Measurements from ENCODE around the gene PEX5L.

Gene PEX5L

DNA sequence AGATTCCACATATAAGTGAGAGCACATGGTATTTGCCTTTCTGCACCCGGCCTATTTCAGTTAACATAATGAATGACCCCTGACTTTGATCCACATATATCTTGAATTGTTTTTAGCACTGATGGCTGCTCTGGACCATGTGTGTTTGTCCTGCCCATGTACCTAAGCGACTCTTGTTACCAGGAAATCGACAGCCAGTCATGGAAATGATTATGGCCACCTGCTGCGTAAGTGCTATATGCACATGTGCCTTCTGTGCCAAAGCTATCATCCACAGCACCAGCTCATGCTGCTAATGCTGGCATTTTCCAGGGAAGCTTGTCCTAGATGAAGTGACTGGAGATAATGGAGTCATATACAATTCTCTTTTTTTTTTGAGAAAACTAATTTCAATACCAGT, 103.7 kb downstream of the PEX5L start:
- peak; percentile 11 for FAIRE-seq
- TF ChIP-seq, protein P1, sequence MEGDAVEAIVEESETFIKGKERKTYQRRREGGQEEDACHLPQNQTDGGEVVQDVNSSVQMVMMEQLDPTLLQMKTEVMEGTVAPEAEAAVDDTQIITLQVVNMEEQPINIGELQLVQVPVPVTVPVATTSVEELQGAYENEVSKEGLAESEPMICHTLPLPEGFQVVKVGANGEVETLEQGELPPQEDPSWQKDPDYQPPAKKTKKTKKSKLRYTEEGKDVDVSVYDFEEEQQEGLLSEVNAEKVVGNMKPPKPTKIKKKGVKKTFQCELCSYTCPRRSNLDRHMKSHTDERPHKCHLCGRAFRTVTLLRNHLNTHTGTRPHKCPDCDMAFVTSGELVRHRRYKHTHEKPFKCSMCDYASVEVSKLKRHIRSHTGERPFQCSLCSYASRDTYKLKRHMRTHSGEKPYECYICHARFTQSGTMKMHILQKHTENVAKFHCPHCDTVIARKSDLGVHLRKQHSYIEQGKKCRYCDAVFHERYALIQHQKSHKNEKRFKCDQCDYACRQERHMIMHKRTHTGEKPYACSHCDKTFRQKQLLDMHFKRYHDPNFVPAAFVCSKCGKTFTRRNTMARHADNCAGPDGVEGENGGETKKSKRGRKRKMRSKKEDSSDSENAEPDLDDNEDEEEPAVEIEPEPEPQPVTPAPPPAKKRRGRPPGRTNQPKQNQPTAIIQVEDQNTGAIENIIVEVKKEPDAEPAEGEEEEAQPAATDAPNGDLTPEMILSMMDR (IDR thresholded peaks at IDR 0.05; ENCODE audit: insufficient read depth, missing control alignments): no peak
- DNase-seq (ENCODE audit: insufficient read length, low spot score): no peak

- TF ChIP-seq, protein P1 (IDR thresholded peaks at IDR 0.05; ENCODE audit: insufficient read depth, missing control alignments): no peak
- FAIRE-seq (no peak), DNase-seq (ENCODE audit: insufficient read length, low spot score) (no peak)
Measured at GRCh38 chr3:179932674-179933073, 104.1 kb downstream of the PEX5L start.

DNA sequence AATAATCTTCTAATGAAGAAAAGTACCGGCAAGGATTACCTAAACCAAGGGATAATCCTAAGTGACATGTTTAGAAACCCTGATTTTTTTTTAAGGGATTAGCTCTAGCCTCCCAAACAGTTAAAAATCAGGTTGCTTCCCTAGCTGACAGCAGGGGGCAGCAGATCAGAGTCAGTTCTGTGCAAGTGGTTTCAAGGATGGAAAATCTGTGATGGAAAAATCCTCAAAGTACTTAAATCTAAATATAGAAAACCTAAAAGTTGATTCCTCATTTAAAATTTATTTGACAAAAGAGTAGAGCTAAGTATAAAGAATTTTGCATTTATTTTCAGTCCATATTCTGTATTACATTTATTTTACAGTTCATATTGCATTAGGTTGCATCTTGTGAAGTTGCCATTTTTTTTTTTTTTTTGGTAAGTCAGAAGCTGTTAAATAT, 107.6 kb downstream of the PEX5L start:
- peak; percentile 96 for FAIRE-seq
- peak; percentile 43 for DNase-seq (ENCODE audit: insufficient read length, low spot score)
- TF ChIP-seq, protein P1 (IDR thresholded peaks at IDR 0.05; ENCODE audit: insufficient read depth, missing control alignments): peak; percentile 95

GRCh38 chr3:179927191-179927590, 109.5 kb downstream of the PEX5L start:
- no peak for FAIRE-seq
- TF ChIP-seq, protein P1 (IDR thresholded peaks at IDR 0.05; ENCODE audit: insufficient read depth, missing control alignments): no peak
- no peak for DNase-seq (ENCODE audit: insufficient read length, low spot score)

DNA sequence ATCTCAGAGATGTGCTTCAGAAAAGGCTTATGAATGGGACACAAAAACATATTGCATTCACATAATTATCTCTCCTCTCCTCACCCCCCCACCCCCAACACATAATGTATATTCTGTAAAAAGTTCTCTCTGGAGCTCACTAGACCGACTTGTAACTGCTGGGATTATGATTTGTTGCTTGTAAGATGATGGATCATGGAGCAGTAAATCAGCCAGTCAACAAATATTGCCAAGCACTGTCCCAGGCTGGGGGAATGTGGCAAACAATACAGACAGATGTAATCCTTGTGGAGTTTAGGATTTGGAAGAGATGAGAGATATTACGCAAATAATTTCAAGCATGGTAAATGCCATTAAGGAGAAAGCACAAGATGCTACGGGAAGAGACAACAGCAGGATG, 114.8 kb downstream of the PEX5L start:
- TF ChIP-seq, protein P1 (IDR thresholded peaks at IDR 0.05; ENCODE audit: insufficient read depth, missing control alignments): no peak
- DNase-seq (ENCODE audit: insufficient read length, low spot score) (no peak), FAIRE-seq (no peak)

GRCh38 chr3:179921500-179921899, 115.2 kb downstream of the PEX5L start:
- TF ChIP-seq, protein P1 (IDR thresholded peaks at IDR 0.05; ENCODE audit: insufficient read depth, missing control alignments): no peak
- no peak for DNase-seq (ENCODE audit: insufficient read length, low spot score)
- FAIRE-seq: no peak

DNA sequence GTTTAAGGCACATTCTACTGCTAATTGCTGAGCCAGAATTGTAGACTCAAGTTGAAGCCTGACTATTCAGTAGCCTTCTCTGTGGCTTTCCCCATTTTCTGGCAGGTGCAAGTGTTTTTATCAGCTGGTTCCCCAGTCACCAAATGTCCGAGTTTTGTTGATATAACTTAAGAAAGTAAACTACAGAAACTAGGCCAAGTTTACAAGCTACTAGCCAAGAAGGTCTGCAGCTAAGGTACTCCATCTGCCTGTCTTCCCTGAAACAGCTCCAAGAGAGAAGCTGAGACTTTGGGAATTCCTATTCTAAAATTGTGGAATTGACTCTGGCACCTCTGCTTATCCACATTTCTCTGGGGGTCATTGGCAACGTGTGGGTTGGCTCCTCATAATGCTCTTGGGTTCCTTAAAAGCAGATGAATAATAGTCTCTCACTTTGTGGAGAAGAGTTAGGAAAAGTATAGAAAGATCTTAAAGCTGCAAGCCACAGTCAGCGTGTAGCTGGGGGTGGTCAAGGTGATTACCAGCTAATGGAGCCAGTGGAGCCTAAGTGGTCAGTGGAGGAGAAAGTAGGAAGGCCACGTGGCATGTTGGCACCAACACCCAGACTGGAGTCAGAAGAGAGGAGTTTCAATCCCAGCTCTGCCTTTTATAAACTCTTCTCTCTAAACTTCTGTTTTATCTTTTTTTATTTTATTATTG, 128.8 kb downstream of the PEX5L start:
- FAIRE-seq: no peak

More for the DNA sequence above, 128.8 kb downstream of the PEX5L start:
- TF ChIP-seq, protein P1 (IDR thresholded peaks at IDR 0.05; ENCODE audit: insufficient read depth, missing control alignments): no peak
- DNase-seq (ENCODE audit: insufficient read length, low spot score): no peak

Data from D721Med (cell line).